Measurements from ENCODE around the gene CHURC1. TPM values are rescaled to one million over a fixed set of nuclear protein-coding genes. Genes with fewer than 3 reads are reported as not detected.

Gene CHURC1
- total RNA-seq, 2 donors from 2014 or later, result 56.7 to 63.2 TPM

GRCh38 chr14:64952598-64953309, 38.5 kb downstream of the CHURC1 start:
- peaks cover 55% of the 10 kb centered on the region for H3K36me3 Mint-ChIP-seq (ENCODE audit: low read depth)
- no peaks in the 10 kb centered on the region for H3K27me3 Mint-ChIP-seq (ENCODE audit: insufficient read depth)
- peak; percentile 73 for DNase-seq
- H3K4me3 ChIP-seq (ENCODE audit: low read length), result no peak overlapping the region
- H3K27me3 ChIP-seq (ENCODE audit: control insufficient read depth, insufficient read depth, low read length, poor library complexity, severe bottlenecking), result no peaks in the 10 kb centered on the region
- no peak overlapping the region for H3K9ac ChIP-seq (ENCODE audit: extremely low read depth, low read length, poor library complexity, severe bottlenecking)
- H3K4me3 Mint-ChIP-seq, result no peak overlapping the region
- H3K9me3 Mint-ChIP-seq, result peaks cover 6% of the 10 kb centered on the region
- TF ChIP-seq CTCF (conservative IDR thresholded peaks at IDR 0.05), result peak; percentile 68
- H3K9me3 ChIP-seq (ENCODE audit: control insufficient read depth, low read length), result no peaks in the 10 kb centered on the region
- no peaks in the 10 kb centered on the region for H3K4me1 ChIP-seq (ENCODE audit: control insufficient read depth, insufficient read depth, low read length)
- H3K36me3 ChIP-seq (ENCODE audit: control insufficient read depth, insufficient read depth, low read length), result peaks cover 45% of the 10 kb centered on the region
- peak overlapping the region; percentile 85 for H3K27ac Mint-ChIP-seq
- H3K27ac ChIP-seq (ENCODE audit: low read depth, low read length), result no peak overlapping the region
- peaks cover 25% of the 10 kb centered on the region for H3K4me1 Mint-ChIP-seq
- WGBS, 2 experiments (ENCODE audit: insufficient coverage in 1 of 2, insufficient read length in 1 of 2), result 90 to 97% methylated on average over 6 to 7 of the region's 7 CpGs

- Mint-ChIP-seq H3K9me3 (peaks cover 12% of the 10 kb centered on the region), H3K4me3 (no peak overlapping the region), H3K27ac (peak overlapping the region; percentile 85), H3K27me3 (ENCODE audit: insufficient read depth) (no peaks in the 10 kb centered on the region), H3K36me3 (ENCODE audit: low read depth) (peaks cover 56% of the 10 kb centered on the region), H3K4me1 (peaks cover 25% of the 10 kb centered on the region)
- DNase-seq, result no peak
- no peaks in the 10 kb centered on the region for H3K9me3 ChIP-seq (ENCODE audit: control insufficient read depth, low read length)
- H3K4me1 ChIP-seq (ENCODE audit: control insufficient read depth, insufficient read depth, low read length), result no peaks in the 10 kb centered on the region
- H3K27me3 ChIP-seq (ENCODE audit: control insufficient read depth, insufficient read depth, low read length, poor library complexity, severe bottlenecking), result no peaks in the 10 kb centered on the region
- no peak for TF ChIP-seq CTCF (conservative IDR thresholded peaks at IDR 0.05)
- no peak overlapping the region for H3K27ac ChIP-seq (ENCODE audit: low read depth, low read length)
- WGBS, 2 experiments (ENCODE audit: insufficient coverage in 1 of 2, insufficient read length in 1 of 2), result 94% methylated on average over 8 of the region's 8 CpGs
- no peak overlapping the region for H3K4me3 ChIP-seq (ENCODE audit: low read length)
- peaks cover 48% of the 10 kb centered on the region for H3K36me3 ChIP-seq (ENCODE audit: control insufficient read depth, insufficient read depth, low read length)
- no peak overlapping the region for H3K9ac ChIP-seq (ENCODE audit: extremely low read depth, low read length, poor library complexity, severe bottlenecking)
Measured at GRCh38 chr14:64953310-64953654, 39.0 kb downstream of the CHURC1 start.

GRCh38 chr14:64953661-64954060, 39.4 kb downstream of the CHURC1 start:
- H3K27ac Mint-ChIP-seq, result no peak overlapping the region

More at GRCh38 chr14:64953661-64954060, 39.4 kb downstream of the CHURC1 start:
- H3K4me1 ChIP-seq (ENCODE audit: control insufficient read depth, insufficient read depth, low read length), result no peaks in the 10 kb centered on the region
- H3K4me1 Mint-ChIP-seq, result peaks cover 25% of the 10 kb centered on the region
- TF ChIP-seq CTCF (conservative IDR thresholded peaks at IDR 0.05), result no peak
- WGBS, 2 experiments (ENCODE audit: insufficient coverage in 1 of 2, insufficient read length in 1 of 2), result 95 to 100% methylated on average over 4 to 6 of the region's 6 CpGs
- no peaks in the 10 kb centered on the region for H3K9me3 ChIP-seq (ENCODE audit: control insufficient read depth, low read length)
- H3K9ac ChIP-seq (ENCODE audit: extremely low read depth, low read length, poor library complexity, severe bottlenecking), result no peak overlapping the region
- peaks cover 58% of the 10 kb centered on the region for H3K36me3 Mint-ChIP-seq (ENCODE audit: low read depth)
- no peak overlapping the region for H3K4me3 ChIP-seq (ENCODE audit: low read length)
- H3K4me3 Mint-ChIP-seq, result no peak overlapping the region
- H3K27ac ChIP-seq (ENCODE audit: low read depth, low read length), result no peak overlapping the region
- H3K9me3 Mint-ChIP-seq, result peaks cover 15% of the 10 kb centered on the region
- H3K27me3 Mint-ChIP-seq (ENCODE audit: insufficient read depth), result no peaks in the 10 kb centered on the region
- no peaks in the 10 kb centered on the region for H3K27me3 ChIP-seq (ENCODE audit: control insufficient read depth, insufficient read depth, low read length, poor library complexity, severe bottlenecking)
- H3K36me3 ChIP-seq (ENCODE audit: control insufficient read depth, insufficient read depth, low read length), result peaks cover 49% of the 10 kb centered on the region
- no peak for DNase-seq
